ENCODE results near the gene SCARF2. TPM values are rescaled to one million over a fixed set of nuclear protein-coding genes. Genes with fewer than 3 reads are reported as not detected.
A peak's percentile ranks its signal among the peaks of the same experiment; 100 is the strongest.

The SCARF2 gene
- total RNA-seq, 6 donors from 2014 or later = 10.1 to 36.7 (median 16.1) TPM

DNA sequence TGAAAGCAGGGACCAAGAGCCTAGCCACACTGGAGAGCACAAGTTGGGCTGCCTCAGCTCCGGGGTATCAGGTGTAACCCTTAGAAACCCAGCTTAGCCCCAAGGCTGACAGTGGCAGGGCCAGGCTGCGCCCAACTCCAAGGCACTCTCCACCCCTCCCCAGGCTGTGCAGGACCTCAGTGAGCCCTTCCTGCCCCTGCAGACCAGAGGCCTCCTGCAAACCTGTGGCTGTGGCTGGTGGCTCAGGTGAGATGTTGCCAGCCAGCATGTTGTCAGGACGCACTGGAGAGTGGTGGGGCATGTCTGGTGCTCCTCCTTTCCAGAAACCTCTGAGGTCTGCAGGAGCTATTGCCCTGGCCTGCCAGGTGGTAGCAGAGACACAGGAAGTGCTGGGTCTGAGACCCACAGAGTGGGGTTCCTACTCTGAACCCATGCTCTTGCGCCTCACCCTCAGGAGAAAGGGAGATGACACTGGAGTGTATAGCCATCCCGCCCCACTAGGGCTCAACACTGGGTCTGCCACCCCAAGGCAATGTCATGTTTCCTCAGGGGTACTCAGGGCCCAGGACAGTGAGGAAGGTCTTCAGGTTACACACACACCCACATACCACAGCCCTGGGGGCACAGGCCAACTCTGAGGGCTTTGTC is 2.4 kb upstream of the SCARF2 start:
- no peak for ATAC-seq (ENCODE audit: low FRiP score in 2 of 2)
- H3K36me3 ChIP-seq = peaks cover 0 to 19% (median 9%) of the 10 kb centered on the region in 4 donors
- no peaks in the 10 kb centered on the region for H3K9me3 ChIP-seq
- peaks cover 30 to 46% (median 34%) of the 10 kb centered on the region in 4 donors for H3K4me1 ChIP-seq
- whole genome bisulfite sequencing, 2 donors = 90% methylated on average over 2 to 5 of the region's 5 CpGs
- peak overlapping the region in 1 of 4 donors; percentile 11 for H3K27ac ChIP-seq
- H3K27me3 ChIP-seq = peaks cover 0 to 22% (median 12%) of the 10 kb centered on the region in 4 donors
- no peak for TF ChIP-seq POLR2A (IDR thresholded peaks at IDR 0.05)
- TF ChIP-seq, protein P1, sequence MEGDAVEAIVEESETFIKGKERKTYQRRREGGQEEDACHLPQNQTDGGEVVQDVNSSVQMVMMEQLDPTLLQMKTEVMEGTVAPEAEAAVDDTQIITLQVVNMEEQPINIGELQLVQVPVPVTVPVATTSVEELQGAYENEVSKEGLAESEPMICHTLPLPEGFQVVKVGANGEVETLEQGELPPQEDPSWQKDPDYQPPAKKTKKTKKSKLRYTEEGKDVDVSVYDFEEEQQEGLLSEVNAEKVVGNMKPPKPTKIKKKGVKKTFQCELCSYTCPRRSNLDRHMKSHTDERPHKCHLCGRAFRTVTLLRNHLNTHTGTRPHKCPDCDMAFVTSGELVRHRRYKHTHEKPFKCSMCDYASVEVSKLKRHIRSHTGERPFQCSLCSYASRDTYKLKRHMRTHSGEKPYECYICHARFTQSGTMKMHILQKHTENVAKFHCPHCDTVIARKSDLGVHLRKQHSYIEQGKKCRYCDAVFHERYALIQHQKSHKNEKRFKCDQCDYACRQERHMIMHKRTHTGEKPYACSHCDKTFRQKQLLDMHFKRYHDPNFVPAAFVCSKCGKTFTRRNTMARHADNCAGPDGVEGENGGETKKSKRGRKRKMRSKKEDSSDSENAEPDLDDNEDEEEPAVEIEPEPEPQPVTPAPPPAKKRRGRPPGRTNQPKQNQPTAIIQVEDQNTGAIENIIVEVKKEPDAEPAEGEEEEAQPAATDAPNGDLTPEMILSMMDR (IDR thresholded peaks at IDR 0.05) = no peak
- TF ChIP-seq EP300 (IDR thresholded peaks at IDR 0.05) = no peak
- TF ChIP-seq POLR2AphosphoS5 (IDR thresholded peaks at IDR 0.05) = no peak
- DNase-seq = peak in 1 of 2 donors; percentile 38
- no peak overlapping the region for H3K4me3 ChIP-seq

DNA sequence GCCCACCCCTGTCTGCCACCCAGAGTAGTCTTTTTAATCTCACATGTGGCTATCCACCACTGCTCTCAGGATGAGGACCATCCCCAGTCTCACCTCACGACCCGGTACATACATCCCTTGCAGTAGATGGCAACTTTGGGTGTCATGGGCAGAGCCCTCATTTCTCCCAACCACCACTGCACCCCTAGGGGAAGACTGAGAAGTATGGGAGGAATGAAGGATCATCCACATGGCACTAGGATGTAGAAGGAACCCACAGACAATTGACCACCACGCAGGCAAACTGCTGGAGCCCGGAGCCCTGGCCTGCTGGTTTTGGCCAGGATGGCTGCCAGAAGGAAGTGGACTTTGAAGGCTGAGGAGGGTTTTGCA is 1.9 kb upstream of the SCARF2 start:
- Histone ChIP-seq H3K4me3 (no peak overlapping the region), H3K36me3 (peaks cover 0 to 17% (median 7%) of the 10 kb centered on the region in 4 donors), H3K9me3 (no peaks in the 10 kb centered on the region), H3K4me1 (peaks cover 30 to 47% (median 34%) of the 10 kb centered on the region in 4 donors), H3K27ac (no peak overlapping the region), H3K27me3 (peaks cover 0 to 22% (median 12%) of the 10 kb centered on the region in 4 donors)
- DNase-seq (no peak), ATAC-seq (ENCODE audit: low FRiP score in 2 of 2) (no peak)
- TF ChIP-seq POLR2AphosphoS5 (IDR thresholded peaks at IDR 0.05) = no peak
- TF ChIP-seq POLR2A (IDR thresholded peaks at IDR 0.05) = no peak
- TF ChIP-seq EP300 (IDR thresholded peaks at IDR 0.05) = no peak
- TF ChIP-seq, protein P1 (IDR thresholded peaks at IDR 0.05) = no peak
- WGBS, 2 donors = 90 to 96% methylated on average over 4 of the region's 4 CpGs

DNA sequence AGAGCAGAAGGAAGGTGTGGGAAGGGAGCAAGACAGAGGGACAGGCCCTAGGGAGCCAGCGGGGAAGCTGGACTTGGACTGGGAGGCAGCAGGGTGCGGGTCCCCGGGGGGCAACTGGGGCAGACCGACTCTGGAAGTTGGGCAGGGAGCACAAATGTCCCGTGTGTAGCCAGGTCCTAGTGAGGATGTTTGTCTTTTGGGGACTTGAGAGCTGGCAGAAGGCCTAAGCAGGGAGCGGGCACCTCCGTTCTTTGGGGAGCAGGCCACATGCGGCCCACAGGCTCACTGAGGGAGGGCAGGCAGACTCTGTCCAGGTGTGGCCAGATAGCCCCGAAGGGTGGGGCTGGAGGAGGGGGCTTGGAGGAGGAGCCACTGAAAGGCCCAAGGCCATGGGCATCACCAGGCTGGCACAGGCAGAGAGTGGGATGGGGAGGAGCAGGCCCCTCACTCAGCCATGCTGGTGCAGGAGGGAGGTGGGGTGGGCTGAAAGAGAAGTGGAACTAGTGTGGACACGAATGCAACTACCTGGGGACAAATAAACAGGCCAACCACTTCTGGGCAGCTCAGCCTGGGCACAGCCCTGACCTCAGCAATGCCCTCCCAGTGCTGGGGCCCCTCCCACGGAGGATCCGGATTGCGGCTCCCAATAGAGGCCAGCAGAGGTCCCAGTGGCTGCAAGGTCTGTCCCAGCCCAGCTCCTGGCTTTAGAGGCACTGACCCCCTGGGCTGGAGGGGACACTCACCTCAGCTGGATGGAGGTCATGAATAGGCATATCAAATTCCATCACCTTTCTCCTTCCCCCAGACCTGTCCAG is 1.3 kb upstream of the SCARF2 start:
- WGBS, 2 donors = 55 to 59% methylated on average over 7 to 13 of the region's 13 CpGs
- Histone ChIP-seq H3K4me1 (peaks cover 30 to 47% (median 34%) of the 10 kb centered on the region in 4 donors), H3K36me3 (peaks cover 0 to 11% (median 4%) of the 10 kb centered on the region in 4 donors), H3K4me3 (peak overlapping the region in 3 of 4 donors; percentile 53 to 68 (median 62)), H3K9me3 (no peaks in the 10 kb centered on the region), H3K27me3 (peaks cover 0 to 22% (median 12%) of the 10 kb centered on the region in 4 donors), H3K27ac (peak overlapping the region; percentile 58 to 92 (median 87))
- ATAC-seq (ENCODE audit: low FRiP score in 2 of 2) = peak in 1 of 2 donors; percentile 41
- no peak for TF ChIP-seq EP300 (IDR thresholded peaks at IDR 0.05)
- TF ChIP-seq, protein P1 (IDR thresholded peaks at IDR 0.05) = peak in 1 of 6 experiments; percentile 34
- peak in 1 of 2 donors; percentile 62 for DNase-seq

DNA sequence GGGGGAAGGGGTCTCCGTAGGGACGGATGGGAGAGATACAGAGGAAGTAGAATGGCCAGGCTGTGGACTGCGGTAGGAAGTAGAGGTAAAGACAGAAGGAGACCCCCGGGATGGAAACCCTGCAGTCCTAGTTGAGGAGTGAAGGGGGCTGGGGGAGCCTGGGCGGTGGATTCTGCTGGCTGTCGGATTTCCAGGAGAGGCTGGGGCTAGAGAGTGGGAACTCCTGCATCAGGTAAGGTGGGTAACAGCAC is 727 bp upstream of the SCARF2 start:
- 28 to 30% methylated on average over 6 of the region's 6 CpGs for WGBS, 2 donors
- Histone ChIP-seq H3K4me1 (peaks cover 30 to 47% (median 34%) of the 10 kb centered on the region in 4 donors), H3K27me3 (peaks cover 0 to 22% (median 12%) of the 10 kb centered on the region in 4 donors), H3K36me3 (peaks cover 0 to 11% (median 4%) of the 10 kb centered on the region in 4 donors), H3K9me3 (no peaks in the 10 kb centered on the region), H3K4me3 (peak overlapping the region; percentile 44 to 68 (median 58)), H3K27ac (peak overlapping the region; percentile 58 to 92 (median 87))
- no peak for TF ChIP-seq POLR2AphosphoS5 (IDR thresholded peaks at IDR 0.05)
- TF ChIP-seq EP300 (IDR thresholded peaks at IDR 0.05) = no peak
- TF ChIP-seq, protein P1 (IDR thresholded peaks at IDR 0.05) = no peak
- ATAC-seq (ENCODE audit: low FRiP score in 2 of 2) (no peak), DNase-seq (no peak)
